Stimulated activated CD8-positive, alpha-beta memory T cell treated with anti-CD3 and anti-CD28 coated beads, Interleukin-4, amount 100 ng/mL, for 24 hours (primary cell): ENCODE data around the gene ABCC1.
"Not testable (repeated sequence)": the region's sequence is repeated elsewhere in the genome, so short reads cannot be mapped to it uniquely, and the experiment has no call there.

Experiments used
- DNase-seq: peaks from one replicate; pipeline ENCODE4 v3.0.0-alpha.2; 2020; ENCODE audit warnings: low read depth

ABCC1 gene

DNA sequence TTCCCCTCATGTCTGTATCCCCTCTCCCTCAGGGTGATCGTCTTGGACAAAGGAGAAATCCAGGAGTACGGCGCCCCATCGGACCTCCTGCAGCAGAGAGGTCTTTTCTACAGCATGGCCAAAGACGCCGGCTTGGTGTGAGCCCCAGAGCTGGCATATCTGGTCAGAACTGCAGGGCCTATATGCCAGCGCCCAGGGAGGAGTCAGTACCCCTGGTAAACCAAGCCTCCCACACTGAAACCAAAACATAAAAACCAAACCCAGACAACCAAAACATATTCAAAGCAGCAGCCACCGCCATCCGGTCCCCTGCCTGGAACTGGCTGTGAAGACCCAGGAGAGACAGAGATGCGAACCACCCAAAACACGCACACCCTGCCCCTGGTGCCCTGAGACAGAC is 191.7 kb downstream of the ABCC1 start:
- no peak for DNase-seq

DNA sequence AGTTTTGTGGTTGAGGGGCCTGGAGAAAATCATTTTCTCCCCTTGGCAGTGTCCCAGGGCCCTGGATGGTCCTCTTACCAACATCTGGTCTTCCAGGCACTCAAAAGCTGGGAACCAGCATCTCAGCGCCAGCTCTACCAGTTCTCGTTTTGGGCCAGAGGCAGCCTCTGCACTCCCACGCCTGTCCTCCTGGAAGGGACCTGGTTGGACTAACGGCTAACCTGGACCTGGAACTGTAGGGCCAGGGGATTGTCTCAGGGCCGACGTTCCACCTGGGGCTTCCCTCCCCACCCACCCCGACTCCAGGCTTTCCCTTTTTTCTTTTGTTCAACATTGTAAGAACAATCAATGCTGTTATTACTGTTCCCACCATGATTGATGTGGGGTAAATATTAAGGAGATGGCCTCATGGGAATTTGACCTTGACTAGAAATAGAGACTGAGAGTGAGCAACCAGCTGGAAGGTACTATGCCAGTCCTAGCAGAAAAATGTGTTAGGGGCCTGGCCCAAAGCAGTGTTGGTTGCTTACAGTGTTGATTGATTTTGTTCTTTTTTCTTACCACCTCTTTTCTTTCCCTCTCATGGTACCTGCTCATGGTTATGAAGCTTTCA is 192.5 kb downstream of the ABCC1 start:
- DNase-seq: no peak

DNA sequence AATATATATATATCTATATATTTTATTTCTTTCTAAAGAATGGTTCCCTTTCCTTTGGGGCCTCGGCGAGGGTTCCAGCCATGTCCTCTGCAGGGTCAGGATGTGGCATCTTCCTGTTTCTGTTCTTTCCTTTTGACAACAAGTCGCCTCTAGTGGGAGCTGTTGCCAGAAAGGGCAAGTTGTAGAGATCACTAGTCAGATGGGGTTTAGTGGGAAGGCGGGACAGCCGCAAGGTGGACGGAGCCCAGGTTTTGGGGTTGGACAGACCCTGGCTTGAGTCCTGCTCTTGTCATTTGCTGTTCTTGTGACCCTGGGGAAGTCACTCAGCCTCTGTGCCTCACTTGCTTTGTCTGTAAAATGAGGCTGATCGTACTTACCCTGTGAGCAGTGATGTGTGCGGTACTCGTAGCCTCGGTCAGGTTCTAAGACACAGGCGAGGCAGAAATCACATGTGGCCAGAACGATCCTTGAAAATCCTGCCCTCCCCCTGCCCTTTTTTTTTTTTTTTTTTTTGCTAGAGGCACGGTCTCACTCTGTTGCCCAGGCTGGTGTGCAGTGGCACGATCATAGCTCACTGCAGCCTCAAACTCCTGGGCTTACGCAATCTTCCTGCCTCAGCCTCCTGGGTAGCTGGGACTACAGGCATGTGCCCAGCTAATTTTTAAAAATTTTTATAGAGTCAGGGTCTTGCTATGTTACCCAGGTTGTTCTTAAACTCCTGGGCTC is 193.8 kb downstream of the ABCC1 start:
- DNase-seq: no peak

DNA sequence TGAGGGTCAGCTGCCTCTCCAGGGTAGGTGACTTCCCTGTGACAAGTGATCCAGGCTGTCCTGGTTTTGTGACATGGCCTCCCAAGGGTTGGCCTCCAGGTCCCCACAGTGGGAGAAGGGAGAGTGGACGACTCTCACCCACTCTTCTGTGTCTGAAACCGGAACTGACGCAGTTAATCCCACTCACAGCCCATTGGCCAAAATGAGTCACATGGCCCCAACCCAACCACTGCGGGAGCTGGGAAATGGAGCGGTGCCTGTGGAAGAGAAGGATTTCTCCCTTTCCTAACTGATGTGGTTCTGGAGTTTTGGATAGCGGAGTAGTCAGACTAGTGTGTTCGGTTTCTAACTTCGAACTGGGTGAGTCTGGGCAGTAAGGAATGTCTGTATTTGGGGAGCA is 194.5 kb downstream of the ABCC1 start:
- DNase-seq: no peak

DNA sequence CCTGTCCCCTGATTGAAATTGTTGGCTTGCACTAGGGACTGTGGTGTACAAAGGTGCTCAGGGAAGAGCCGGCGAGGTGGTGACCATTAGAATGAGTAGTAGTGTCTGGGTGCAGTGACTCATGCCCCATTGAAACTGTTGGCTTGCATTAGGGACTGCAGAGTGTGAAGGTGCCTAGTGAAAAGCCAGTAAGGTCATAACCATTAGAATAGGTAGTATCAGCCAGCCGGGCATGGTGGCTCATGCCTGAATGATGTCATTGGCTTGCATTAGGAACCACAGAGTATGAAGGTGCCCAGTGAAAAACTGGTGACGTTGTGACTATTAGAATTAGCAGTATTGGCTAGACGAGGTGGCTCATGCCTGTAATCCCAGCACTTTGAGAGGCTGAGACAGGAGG is 195.0 kb downstream of the ABCC1 start:
- DNase-seq: no peak

DNA sequence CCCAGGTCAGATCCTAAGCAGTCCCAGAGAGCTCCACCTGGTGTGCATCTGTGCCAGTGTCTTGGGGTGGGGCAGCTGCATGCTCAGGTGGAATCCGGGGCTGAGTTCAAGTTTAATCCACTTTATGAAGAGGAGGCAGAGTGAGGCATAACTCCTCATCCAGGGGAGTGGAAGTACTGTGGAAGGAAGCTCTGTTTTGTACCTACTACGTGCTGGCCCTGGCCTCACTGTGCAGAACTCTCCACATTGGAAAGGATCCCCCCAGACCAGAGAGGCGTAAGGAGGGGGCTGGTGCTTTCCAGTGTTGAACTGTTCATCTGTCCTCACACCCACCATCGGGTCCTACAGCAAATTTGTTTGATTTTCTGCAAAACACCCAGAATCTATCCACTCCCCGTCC is 195.9 kb downstream of the ABCC1 start:
- no peak for DNase-seq

DNA sequence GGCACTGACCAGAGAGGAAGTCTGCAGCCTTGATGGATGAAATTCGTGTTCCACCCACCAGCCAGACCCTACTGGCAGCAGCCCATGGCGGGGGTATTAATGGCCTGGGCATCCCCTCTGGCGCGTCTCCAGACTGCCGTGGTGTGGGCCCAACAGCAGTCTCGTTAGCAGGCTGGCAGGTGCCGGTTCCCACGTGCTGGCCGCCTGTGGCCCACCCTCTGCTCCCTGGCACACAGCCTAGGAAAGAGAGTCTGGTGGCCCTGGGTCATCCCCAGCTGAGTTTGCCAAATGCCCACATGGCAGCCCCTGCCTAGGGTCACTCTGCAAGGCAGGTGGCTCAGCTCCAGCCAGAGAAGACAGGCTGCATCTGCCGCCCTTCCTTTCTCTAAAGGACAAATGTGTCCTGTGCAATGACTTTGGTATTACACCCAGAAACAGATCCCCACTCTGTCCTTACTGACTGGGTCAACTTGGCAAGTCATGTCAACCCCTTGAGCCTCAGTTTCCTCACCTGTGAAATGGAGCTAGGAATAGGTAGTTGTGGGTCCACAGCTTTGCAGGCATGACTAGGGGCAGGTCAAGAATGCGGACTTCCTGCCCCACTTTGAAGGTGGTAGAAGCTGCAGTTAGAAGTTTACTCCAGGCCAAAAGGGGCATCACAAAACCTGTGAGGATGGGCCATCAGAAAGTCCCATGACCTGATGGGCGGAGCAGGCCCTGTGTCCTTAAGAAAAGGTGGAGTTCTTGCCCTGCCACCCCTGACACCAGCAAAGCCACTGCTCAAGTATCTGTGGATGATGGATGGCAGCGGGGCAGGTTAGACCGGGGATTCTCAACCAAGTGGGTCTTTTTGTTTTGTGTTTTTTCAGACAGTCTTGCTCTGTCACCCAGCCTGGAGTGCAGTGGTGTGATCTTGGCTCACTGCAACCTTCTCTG is 197.2 kb downstream of the ABCC1 start:
- DNase-seq: no peak

DNA sequence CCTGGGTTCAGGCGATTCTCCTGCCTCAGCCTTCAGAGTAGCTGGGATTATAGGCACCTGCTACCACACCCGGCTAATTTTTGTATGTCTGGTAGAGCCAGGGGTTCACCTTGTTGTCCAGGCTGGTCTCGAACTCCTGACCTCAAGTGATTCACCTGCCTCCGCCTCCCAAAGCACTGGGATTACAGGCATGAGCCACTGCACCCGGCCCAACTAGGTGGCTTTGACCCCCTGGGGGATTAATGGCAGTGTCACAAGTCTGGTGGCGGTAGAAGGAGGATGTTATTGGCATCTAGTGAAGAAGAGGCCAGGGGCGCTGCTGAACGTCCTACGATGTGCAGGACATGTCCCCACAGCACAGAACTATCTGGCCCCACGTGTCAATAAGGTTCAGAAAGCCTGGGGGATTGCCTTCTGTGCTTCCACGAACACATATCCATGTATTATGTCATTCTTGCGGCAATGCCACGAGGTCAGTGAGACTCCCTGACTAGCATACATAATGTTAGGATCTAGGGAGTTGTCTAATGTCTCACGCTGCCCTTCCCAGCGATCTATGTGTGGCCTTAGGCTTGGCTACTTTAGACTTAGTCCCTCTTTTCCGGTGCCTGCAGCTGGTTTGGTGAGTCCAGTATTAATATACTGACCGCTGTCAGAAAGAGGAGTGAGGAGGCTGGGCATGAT is 198.0 kb downstream of the ABCC1 start:
- DNase-seq: no peak

DNA sequence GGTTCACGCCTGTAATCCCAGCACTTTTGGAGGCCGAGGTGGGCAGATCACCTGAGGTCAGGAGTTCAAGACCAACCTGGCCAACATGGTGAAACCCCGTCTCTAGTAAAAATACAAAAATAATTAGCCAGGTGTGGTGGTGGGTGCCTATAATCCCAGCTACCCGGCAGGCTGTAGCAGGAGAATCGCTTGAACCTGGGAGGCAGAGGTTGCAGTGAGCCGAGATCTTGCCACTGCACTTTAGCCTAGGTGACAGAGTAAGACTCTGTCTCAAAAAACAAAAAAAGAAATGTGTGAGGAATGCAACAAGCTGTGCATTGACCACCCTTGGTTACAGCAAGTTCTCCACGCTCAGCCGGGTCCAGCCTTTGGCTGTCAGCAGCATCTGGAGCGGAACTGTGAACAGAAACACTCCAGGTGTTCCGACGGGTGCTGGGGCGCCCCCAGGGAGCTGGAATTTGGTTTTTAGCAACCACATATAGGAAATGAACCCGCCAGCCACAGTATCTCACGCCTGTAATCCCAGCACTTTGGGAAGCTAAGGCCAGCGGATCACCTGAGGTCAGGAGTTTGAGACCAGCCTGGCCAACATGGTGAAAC is 198.7 kb downstream of the ABCC1 start:
- DNase-seq: not testable (repeated sequence)

DNA sequence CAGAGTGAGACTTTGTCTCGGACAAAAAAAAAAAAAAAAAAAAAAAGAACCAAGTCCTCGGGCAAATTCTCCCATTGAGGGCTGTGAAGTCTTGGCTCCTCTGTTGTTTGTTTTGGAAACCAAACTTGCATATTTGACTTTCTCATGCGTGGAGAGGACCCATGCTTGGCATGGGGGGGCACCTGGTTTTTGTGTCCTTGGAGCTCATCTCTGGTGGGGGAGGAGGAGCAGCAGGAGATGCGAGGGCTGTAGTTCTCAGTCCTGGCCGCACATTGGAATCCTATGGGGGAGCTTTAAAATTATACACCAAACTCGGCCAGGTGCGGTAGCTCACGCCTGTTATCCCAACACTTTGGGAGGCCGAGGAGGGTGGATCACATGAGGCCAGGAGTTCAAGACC is 199.3 kb downstream of the ABCC1 start:
- no peak for DNase-seq

DNA sequence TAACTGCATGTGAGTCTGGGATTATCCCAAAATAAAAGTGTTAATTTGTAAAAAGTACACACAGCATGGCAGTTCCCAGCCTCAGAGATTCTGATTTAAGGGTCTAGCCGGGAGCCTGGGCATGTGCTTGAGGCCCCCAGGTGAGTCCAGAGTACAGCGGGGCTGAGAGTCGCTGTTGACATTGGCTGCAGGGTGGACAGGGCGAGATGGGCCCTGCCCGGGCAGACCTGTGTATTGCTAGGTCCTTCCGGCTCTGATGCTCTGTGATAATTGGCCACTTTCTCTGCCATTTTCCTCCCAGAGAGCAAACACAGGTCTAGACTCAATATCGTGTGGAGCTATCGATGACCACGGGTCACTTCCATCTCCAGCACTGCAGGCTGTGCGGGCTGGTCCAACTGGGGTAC is 200.3 kb downstream of the ABCC1 start:
- no peak for DNase-seq

DNA sequence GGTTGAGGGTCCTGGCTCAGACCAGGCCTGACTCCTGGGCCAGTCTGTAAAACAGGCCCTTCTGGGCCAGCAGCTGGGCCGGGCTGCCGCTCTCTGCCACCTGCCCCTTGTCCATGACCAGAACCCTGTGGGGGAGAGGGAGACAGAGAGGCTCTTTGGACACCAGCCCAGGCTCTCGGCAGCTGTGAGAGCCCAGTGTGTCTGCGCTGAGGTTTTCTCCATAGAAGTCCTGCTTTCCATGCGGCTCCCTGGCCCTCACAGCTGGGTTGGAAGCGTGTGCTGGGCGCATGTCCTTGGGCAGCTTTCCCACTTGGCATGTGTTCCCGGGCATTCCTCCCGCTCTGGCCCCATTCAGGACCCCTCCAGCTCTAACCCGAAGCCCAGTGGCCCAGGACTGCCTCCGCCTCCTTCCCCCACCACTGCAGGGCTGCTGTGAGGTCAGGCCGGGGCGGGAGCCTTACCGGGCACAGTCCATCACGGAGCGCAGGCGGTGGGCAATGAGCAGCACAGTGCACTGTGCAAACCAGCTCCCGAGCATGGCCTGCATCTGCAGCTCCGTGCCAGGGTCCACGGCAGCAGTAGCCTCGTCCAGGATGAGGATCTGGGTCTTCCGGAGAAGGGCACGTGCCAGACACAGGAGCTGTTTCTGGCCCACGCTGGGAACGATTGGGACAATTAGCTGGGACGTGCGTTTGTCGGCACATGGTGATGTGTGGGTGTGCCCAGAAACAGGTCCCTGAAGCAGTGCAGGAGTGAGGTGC is 200.9 kb downstream of the ABCC1 start:
- DNase-seq: no peak

DNA sequence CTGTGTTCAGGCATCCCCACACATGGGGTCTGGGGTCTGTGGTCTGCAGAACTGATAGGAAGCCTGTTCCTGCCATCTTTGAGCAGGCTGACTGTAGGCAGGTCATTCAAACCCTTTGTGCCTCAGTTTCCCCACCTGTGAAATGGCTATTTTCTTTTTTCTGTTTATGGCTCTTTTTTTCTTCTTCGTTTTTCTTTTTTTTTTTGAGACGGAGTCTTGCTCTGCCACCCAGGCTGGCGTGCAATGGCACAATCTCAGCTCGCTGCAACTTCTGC is 201.4 kb downstream of the ABCC1 start:
- DNase-seq: no peak

DNA sequence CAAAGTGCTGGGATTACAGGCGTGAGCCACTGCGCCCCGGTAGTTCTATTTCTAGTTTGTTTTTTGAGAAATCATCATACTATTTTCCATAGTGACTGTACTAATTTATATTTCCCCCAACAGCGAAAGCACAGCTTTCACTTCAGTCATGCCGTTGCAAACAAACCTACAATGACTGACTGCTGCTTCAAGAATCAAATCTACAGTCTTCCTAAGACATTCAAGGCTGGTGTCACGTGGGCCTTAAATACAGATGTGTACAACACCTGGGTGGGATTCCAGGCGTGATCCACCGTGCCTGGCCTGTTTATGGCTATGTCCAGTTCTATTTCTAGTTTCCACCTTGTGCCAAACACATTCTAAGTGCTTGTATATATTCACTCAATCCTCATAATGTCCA is 201.9 kb downstream of the ABCC1 start:
- no peak for DNase-seq

DNA sequence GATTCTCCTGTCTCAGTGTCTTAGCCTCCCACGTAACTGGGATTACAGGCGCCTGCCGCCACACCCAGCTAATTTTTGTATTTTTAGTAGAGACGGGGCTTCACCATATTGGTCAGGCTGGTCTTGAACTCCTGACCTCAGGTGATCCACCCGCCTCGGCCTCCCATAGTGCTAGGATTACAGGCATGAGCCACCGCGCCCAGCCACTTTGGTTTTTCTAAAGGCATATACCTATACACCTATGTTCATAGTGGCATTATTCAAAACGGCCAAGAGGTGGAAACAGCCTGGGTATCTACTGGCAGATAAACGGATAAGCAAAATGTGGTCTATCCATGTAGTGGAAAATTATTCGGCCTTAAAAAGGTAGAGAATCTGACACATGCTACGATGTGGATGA is 203.6 kb downstream of the ABCC1 start:
- DNase-seq: not testable (repeated sequence)

DNA sequence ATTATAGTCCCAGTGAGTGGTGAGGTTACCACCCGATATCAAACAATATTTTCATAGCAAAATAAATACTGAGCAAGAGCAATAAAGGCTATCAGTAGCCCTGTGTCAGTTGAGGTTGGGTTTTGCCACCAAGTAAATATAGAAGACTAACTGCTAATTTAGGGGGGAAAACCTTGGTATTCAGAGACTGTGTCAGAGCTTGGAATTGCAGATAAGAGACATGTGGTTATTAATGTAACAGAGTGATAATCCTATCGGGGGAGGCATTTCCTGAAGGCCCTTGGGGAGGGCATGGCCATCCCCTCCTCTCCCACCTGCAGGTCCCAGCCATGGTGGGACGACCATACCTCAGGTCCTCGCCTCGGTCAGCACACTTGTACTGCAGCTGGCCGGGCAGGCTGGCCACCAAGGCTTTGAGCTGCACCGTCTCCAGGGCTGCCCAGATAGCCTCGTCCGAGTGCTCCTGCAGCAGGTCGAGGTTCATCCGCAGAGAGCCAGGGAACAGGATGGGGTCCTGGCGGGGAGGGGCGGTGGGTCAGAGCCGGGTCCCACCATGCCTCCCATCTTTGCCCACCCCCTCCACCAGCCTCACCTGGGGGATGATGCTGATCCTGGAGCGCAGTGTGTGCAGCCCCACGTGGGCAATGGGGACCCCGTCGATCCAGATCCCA is 205.0 kb downstream of the ABCC1 start:
- DNase-seq: no peak

DNA sequence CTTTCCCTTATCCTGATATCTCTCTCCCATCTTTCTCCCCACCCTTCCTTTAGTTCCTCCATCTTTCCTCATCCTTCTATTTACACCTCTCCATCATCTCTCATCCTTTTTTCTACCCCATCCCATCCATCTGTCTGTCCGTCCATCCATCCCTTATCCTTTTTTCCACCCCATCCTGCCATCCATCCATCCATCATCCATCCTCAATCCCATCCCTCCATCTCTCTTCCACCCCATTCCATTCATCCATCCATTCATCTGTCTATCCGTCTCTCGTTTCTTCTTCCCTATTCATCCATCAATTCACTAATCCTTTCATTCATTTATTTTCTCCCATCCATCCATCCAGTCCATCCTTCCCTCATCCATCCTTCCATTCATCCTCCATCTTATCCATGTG is 205.8 kb downstream of the ABCC1 start:
- no peak for DNase-seq

DNA sequence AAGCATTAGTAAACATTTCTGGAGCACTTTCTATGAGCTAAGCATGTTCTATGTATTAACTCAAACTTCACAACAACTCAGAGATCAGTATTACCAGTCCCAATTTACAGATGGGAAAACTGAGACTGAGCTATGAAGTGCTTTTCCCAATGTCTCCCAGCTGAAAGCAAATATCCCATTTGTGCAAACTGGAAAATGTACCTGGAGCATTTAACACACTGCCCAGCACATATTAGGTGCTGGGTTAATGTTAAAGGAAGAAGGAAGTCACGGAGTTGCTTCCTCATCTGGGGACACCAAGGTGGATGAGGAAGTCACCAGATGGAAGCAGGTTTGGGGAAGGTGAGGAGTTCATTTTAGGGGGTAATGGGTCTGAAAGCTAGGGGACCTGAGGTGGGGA is 207.8 kb downstream of the ABCC1 start:
- no peak for DNase-seq

DNA sequence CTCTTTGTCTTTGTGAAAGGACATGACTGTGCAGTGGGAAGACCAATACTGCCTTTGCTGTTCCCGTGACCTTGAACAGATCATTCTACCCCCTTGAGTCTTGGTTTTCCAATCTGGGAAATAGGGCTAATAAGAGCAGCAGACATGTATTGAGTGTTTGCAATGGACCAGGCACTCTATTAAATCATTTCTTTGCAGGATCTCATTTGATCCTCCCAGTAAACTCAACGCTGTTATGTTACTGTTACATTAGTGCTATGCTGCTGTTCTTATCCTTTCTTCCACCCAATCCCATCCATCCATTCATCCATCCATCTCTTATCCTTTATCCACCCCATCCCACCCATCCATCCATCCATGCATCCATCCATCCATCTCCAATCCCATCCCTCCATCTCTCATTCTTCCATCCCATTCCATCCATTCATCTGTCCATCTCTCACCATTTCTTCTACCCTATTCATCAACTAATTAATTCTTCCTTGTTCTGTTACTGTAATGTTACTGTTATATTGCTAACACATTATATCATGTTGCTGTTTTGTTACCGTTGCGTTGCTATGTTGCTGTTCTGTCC is 208.8 kb downstream of the ABCC1 start:
- DNase-seq: no peak

DNA sequence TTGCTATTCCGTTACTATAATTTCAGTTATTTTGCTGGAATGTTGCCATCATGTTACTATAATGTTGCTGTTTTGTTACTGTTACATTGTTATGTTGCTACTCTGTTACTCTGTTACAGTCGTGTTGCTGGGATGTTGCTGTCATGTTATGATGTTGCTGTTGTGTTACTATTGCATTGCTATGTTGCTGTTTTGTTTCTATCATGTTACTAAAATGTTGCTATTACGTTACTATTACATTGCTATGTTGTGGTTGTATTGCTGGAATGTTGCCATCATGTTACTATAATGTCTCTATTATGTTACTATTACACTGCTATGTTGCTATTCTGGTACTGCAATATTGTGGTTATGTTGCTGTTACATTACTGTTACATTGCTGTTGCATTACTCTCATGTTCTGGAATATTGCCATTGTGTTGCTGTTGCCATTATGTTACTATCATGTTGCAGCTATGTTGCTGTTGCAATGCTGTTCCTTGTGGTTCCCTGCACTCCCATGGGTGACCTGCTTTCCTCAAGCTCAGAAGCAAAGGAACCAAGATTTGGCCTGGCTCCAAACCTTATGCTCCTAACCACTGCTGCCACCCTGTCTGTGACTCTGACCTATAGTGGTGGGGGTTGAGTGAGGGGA is 209.4 kb downstream of the ABCC1 start:
- no peak for DNase-seq
